HL-60 (cell line): Measurements from ENCODE around the gene ZNF423.

Experiments
- DNase-seq, 2 experiments: peaks; one replicate each; pipeline ENCODE4 v3.0.0-alpha.2; 2010 to 2020; ENCODE audit warnings: low read depth in 1 of 2, low spot score in 1 of 2
- H3K27ac ChIP-seq: fragments of 250-450 bp; sonication (Bioruptor Pico); replicated peaks from 2 replicates; pipeline ENCODE4 v1.5.1; 2020; ENCODE audit warnings: mild to moderate bottlenecking, moderate library complexity
- H3K27me3 ChIP-seq: fragments of 250-450 bp; sonication (Bioruptor Pico); 2 replicates; pipeline ENCODE4 v1.5.1; 2021; ENCODE audit warnings: mild to moderate bottlenecking, moderate library complexity; ENCODE audit not compliant: insufficient read depth, poor library complexity, severe bottlenecking
- H3K4me3 ChIP-seq: replicated peaks from 2 replicates; pipeline ENCODE4 v1.5.1; 2011; ENCODE audit warnings: mild to moderate bottlenecking, control low read depth, low read length; ENCODE audit not compliant: insufficient read depth
- GABPA ChIP-seq: IDR thresholded peaks from 2 replicates; pipeline ENCODE4 v1.6.1; 2012; ENCODE audit warnings: low read depth
- POLR2AphosphoS5 ChIP-seq: IDR thresholded peaks from 2 replicates; pipeline ENCODE4 v1.6.1; 2012; ENCODE audit warnings: low read depth
- SPI1 ChIP-seq: IDR thresholded peaks from 2 replicates; pipeline ENCODE4 v1.6.1; 2012; ENCODE audit warnings: low read depth, mild to moderate bottlenecking, borderline replicate concordance
- TF ChIP-seq, protein P1 (sequence below): IDR thresholded peaks from 2 replicates; pipeline ENCODE4 v1.6.1; 2012; ENCODE audit warnings: low read depth; ENCODE audit not compliant: insufficient replicate concordance
- TF ChIP-seq, protein P2 (sequence below): IDR thresholded peaks from one replicate; pipeline ENCODE4 v1.5.1; 2011; ENCODE audit warnings: low read length, control low read depth, inconsistent platforms; ENCODE audit not compliant: insufficient read depth

ZNF423 gene

DNA sequence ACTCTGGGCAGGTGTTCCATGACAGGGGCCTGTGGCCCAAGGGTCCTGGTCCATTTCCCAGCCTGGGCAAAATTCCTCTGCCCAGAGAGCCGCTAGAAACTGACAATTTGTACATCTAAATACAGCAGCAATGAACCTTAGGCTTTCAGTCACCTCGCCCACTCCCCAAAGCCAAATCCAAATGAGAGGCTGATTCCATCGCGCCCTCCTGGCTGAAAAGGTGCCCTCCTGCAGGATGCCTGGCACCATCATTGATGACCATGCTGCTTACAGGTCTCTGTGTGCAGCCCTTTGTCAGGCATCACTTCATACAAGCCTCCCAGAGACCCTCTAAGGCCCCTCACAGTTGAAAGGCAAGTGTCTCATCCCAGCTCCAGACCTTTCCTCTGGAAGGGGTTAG is 367.6 kb downstream of the ZNF423 start:
- H3K27me3 ChIP-seq: no peaks in the 10 kb centered on the region
- no peak for DNase-seq
- TF ChIP-seq, protein P1, sequence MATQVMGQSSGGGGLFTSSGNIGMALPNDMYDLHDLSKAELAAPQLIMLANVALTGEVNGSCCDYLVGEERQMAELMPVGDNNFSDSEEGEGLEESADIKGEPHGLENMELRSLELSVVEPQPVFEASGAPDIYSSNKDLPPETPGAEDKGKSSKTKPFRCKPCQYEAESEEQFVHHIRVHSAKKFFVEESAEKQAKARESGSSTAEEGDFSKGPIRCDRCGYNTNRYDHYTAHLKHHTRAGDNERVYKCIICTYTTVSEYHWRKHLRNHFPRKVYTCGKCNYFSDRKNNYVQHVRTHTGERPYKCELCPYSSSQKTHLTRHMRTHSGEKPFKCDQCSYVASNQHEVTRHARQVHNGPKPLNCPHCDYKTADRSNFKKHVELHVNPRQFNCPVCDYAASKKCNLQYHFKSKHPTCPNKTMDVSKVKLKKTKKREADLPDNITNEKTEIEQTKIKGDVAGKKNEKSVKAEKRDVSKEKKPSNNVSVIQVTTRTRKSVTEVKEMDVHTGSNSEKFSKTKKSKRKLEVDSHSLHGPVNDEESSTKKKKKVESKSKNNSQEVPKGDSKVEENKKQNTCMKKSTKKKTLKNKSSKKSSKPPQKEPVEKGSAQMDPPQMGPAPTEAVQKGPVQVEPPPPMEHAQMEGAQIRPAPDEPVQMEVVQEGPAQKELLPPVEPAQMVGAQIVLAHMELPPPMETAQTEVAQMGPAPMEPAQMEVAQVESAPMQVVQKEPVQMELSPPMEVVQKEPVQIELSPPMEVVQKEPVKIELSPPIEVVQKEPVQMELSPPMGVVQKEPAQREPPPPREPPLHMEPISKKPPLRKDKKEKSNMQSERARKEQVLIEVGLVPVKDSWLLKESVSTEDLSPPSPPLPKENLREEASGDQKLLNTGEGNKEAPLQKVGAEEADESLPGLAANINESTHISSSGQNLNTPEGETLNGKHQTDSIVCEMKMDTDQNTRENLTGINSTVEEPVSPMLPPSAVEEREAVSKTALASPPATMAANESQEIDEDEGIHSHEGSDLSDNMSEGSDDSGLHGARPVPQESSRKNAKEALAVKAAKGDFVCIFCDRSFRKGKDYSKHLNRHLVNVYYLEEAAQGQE: no peak
- TF ChIP-seq SPI1 (no peak), GABPA (no peak), POLR2AphosphoS5 (no peak)
- TF ChIP-seq, protein P2, sequence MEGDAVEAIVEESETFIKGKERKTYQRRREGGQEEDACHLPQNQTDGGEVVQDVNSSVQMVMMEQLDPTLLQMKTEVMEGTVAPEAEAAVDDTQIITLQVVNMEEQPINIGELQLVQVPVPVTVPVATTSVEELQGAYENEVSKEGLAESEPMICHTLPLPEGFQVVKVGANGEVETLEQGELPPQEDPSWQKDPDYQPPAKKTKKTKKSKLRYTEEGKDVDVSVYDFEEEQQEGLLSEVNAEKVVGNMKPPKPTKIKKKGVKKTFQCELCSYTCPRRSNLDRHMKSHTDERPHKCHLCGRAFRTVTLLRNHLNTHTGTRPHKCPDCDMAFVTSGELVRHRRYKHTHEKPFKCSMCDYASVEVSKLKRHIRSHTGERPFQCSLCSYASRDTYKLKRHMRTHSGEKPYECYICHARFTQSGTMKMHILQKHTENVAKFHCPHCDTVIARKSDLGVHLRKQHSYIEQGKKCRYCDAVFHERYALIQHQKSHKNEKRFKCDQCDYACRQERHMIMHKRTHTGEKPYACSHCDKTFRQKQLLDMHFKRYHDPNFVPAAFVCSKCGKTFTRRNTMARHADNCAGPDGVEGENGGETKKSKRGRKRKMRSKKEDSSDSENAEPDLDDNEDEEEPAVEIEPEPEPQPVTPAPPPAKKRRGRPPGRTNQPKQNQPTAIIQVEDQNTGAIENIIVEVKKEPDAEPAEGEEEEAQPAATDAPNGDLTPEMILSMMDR: no peak
- H3K4me3 ChIP-seq: no peak overlapping the region
- H3K27ac ChIP-seq: no peak overlapping the region

DNA sequence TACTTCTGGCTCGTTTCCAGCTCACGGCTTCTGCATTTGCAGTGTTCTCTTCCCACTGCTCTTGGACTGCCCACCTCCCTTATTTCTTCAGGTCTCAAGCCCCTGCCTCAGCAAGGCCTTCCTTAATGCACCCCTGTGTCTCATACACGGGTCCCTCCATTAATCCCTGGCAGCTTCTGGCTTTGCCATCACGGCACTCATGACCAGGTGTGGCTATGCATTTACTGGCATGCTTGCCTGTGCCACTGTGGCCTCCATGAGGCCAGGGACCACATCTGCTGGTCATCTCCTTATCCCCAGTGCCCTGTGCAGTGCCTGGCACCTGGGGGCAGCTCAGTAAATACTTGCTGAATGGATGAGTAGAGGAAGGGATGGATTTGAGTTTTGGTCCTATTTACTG is 368.2 kb downstream of the ZNF423 start:
- TF ChIP-seq GABPA (no peak), POLR2AphosphoS5 (no peak), SPI1 (no peak)
- TF ChIP-seq, protein P1: no peak
- no peak overlapping the region for H3K4me3 ChIP-seq
- DNase-seq: no peak

DNA sequence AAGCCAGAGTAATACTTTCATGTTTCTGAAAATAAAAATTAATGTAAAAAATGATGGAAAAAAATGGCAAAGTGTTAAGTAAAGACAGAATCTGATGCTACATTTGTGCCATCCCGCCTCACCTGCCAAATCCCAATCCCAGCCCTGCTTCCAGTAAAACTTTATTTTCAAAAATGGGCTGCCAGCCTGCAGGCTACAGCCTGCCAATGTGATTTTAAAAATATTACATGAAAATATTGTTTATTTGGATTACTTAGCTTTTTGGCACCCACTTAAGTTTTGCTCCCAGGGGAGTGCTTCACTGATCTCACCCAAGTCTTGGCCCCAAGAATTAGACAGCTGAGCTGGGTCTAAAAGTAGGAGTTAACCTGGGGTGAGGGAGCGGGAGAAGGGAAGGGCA is 369.5 kb downstream of the ZNF423 start:
- Histone ChIP-seq H3K4me3 (no peak overlapping the region), H3K27ac (no peak overlapping the region), H3K27me3 (no peaks in the 10 kb centered on the region)
- TF ChIP-seq, protein P2: no peak
- TF ChIP-seq GABPA (no peak), SPI1 (no peak), POLR2AphosphoS5 (no peak)
- TF ChIP-seq, protein P1: no peak
- DNase-seq: no peak

More for the DNA sequence above, 368.2 kb downstream of the ZNF423 start:
- no peak overlapping the region for H3K27ac ChIP-seq
- no peaks in the 10 kb centered on the region for H3K27me3 ChIP-seq

DNA sequence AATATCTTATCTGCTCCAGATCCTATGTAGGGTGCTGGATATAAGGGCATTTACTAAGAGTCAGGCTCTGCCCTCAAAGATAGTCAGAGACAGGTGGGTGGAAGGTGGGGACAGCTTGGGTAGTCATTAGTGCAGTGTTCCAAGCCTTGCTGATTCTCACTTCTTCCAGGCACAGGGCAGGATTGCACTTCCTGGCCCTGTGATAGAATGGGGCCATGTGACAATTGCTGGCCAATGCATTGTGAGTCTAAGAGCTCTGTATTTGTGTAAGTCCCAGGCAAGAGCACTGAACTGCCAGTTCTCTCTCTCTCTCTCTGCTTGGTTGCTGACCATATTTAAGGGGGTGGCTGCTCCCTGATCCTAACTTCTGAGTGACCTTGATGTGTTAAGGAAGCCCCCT is 370.2 kb downstream of the ZNF423 start:
- H3K27me3 ChIP-seq: no peaks in the 10 kb centered on the region
- DNase-seq: no peak
- no peak overlapping the region for H3K4me3 ChIP-seq
- H3K27ac ChIP-seq: no peak overlapping the region
- no peak for TF ChIP-seq SPI1
- no peak for TF ChIP-seq POLR2AphosphoS5
- TF ChIP-seq, protein P2: no peak
- TF ChIP-seq, protein P1: no peak
- no peak for TF ChIP-seq GABPA
